ENCODE data around the gene NUP93. TPM values are rescaled to one million over a fixed set of nuclear protein-coding genes. Genes with fewer than 3 reads are reported as not detected.
"Not testable (repeated sequence)": the region's sequence is repeated elsewhere in the genome, so short reads cannot be mapped to it uniquely, and the experiment has no call there.

Gene NUP93
- total RNA-seq, 3 donors from 2014 or later (not counting 1 experiment from before 2014, with no cell fraction given) = 83.7 to 88.8 (median 87.9) TPM

GRCh38 chr16:56711862-56712261, 18.1 kb upstream of the NUP93 start:
- H3K27me3 Mint-ChIP-seq (ENCODE audit: low read depth in 2 of 2) = no peaks in the 10 kb centered on the region
- no peaks in the 10 kb centered on the region for H3K27me3 ChIP-seq (ENCODE audit: control insufficient read depth, insufficient read depth, low read length)
- H3K9me3 ChIP-seq (ENCODE audit: control insufficient read depth, insufficient read depth, low read length) = no peaks in the 10 kb centered on the region
- no peak overlapping the region for H3K4me3 Mint-ChIP-seq
- H3K4me3 ChIP-seq (ENCODE audit: low read length) = no peak overlapping the region
- no peak for TF ChIP-seq CTCF (IDR thresholded peaks at IDR 0.05)
- no peaks in the 10 kb centered on the region for H3K36me3 Mint-ChIP-seq
- intact Hi-C loops (cut with micrococcal nuclease) = no loop called here
- peaks cover 13% of the 10 kb centered on the region for H3K4me1 ChIP-seq (ENCODE audit: control insufficient read depth, insufficient read depth, low read length)
- no peak for ATAC-seq
- H3K4me1 Mint-ChIP-seq = peaks cover 6 to 12% of the 10 kb centered on the region in 2 donors
- DNase-seq = no peak
- H3K36me3 ChIP-seq (ENCODE audit: control insufficient read depth, insufficient read depth, low read length) = no peaks in the 10 kb centered on the region
- H3K27ac ChIP-seq (ENCODE audit: low read length) = no peak overlapping the region
- WGBS (ENCODE audit: insufficient coverage) = no CpG with 5 or more reads among the region's 2 CpGs
- H3K27ac Mint-ChIP-seq = no peak overlapping the region
- no peaks in the 10 kb centered on the region for H3K9me3 Mint-ChIP-seq

DNA sequence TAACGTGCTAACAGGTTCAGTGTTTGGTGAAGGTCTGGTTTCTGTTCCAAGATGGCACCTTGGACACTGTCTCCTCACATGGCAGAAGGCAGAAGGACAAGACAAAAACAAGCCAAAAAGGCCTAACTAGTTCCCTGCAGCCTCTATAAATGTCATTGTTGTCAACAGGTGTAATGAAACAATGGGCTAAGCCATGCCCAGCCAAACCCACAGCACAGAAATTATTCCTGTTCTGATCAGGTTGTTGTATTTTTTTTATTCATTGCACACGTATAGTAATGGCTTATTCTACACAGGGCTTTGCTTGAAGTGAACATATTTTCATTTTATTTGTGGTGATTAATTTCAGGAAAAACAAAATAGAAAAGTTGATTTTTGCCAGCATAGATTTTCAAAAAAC, 16.1 kb upstream of the NUP93 start:
- 100% methylated on average over 2 of the region's 2 CpGs for WGBS (ENCODE audit: insufficient coverage)
- no peaks in the 10 kb centered on the region for H3K36me3 Mint-ChIP-seq
- H3K27ac Mint-ChIP-seq = no peak overlapping the region
- H3K9me3 ChIP-seq (ENCODE audit: control insufficient read depth, insufficient read depth, low read length) = no peaks in the 10 kb centered on the region
- H3K9me3 Mint-ChIP-seq = no peaks in the 10 kb centered on the region
- TF ChIP-seq CTCF (IDR thresholded peaks at IDR 0.05) = no peak
- ATAC-seq (no peak), DNase-seq (no peak)
- H3K4me3 Mint-ChIP-seq = no peak overlapping the region
- H3K27me3 Mint-ChIP-seq (ENCODE audit: low read depth in 2 of 2) = no peaks in the 10 kb centered on the region
- no peak overlapping the region for H3K4me3 ChIP-seq (ENCODE audit: low read length)
- H3K36me3 ChIP-seq (ENCODE audit: control insufficient read depth, insufficient read depth, low read length) = no peaks in the 10 kb centered on the region
- peaks cover 3 to 4% of the 10 kb centered on the region in 2 donors for H3K4me1 Mint-ChIP-seq
- H3K4me1 ChIP-seq (ENCODE audit: control insufficient read depth, insufficient read depth, low read length) = peaks cover 7% of the 10 kb centered on the region
- no peak overlapping the region for H3K27ac ChIP-seq (ENCODE audit: low read length)
- H3K27me3 ChIP-seq (ENCODE audit: control insufficient read depth, insufficient read depth, low read length) = no peaks in the 10 kb centered on the region
- intact Hi-C loops (cut with micrococcal nuclease) = no loop called here

DNA sequence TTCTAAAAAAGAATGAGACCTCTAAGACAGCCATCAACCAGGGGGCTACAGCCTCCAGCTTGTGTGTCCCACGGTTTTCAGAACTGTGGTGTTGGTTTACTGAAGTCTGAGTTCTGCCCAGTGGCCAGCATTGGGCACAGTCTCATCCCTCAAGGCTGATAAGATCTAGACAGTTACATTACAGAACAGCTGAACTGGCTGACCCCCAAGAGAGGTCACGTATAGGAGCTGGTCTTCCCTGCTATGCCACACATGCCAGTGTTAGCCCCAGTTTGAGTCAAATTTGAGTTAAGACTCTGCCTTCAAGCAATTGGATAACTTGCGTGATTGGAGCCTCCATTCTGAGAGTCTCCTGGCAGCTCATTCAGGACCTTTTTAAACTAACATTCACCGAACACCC, 14.8 kb upstream of the NUP93 start:
- intact Hi-C loops (cut with micrococcal nuclease) = no loop called here
- Histone ChIP-seq H3K4me1 (ENCODE audit: control insufficient read depth, insufficient read depth, low read length) (no peaks in the 10 kb centered on the region), H3K27ac (ENCODE audit: low read length) (no peak overlapping the region), H3K4me3 (ENCODE audit: low read length) (no peak overlapping the region), H3K36me3 (ENCODE audit: control insufficient read depth, insufficient read depth, low read length) (no peaks in the 10 kb centered on the region), H3K27me3 (ENCODE audit: control insufficient read depth, insufficient read depth, low read length) (no peaks in the 10 kb centered on the region), H3K9me3 (ENCODE audit: control insufficient read depth, insufficient read depth, low read length) (no peaks in the 10 kb centered on the region)
- Mint-ChIP-seq H3K9me3 (no peaks in the 10 kb centered on the region), H3K27ac (no peak overlapping the region), H3K4me3 (no peak overlapping the region), H3K36me3 (no peaks in the 10 kb centered on the region), H3K27me3 (ENCODE audit: low read depth in 2 of 2) (no peaks in the 10 kb centered on the region), H3K4me1 (no peaks in the 10 kb centered on the region)
- TF ChIP-seq CTCF (IDR thresholded peaks at IDR 0.05) = no peak
- WGBS (ENCODE audit: insufficient coverage) = 69% methylated on average over 4 of the region's 4 CpGs
- ATAC-seq = no peak
- no peak for DNase-seq

- Histone ChIP-seq H3K9me3 (ENCODE audit: control insufficient read depth, insufficient read depth, low read length) (no peaks in the 10 kb centered on the region), H3K27me3 (ENCODE audit: control insufficient read depth, insufficient read depth, low read length) (no peaks in the 10 kb centered on the region), H3K36me3 (ENCODE audit: control insufficient read depth, insufficient read depth, low read length) (no peaks in the 10 kb centered on the region), H3K27ac (ENCODE audit: low read length) (no peak overlapping the region), H3K4me3 (ENCODE audit: low read length) (no peak overlapping the region), H3K4me1 (ENCODE audit: control insufficient read depth, insufficient read depth, low read length) (no peaks in the 10 kb centered on the region)
- H3K27ac Mint-ChIP-seq = no peak overlapping the region
- DNase-seq = no peak
- H3K4me3 Mint-ChIP-seq = no peak overlapping the region
- no peaks in the 10 kb centered on the region for H3K4me1 Mint-ChIP-seq
- WGBS (ENCODE audit: insufficient coverage) = no CpG with 5 or more reads among the region's 3 CpGs
- intact Hi-C loops (cut with micrococcal nuclease) = no loop called here
- peaks cover under 1 to 2% of the 10 kb centered on the region in 2 donors for H3K27me3 Mint-ChIP-seq (ENCODE audit: low read depth in 2 of 2)
- no peaks in the 10 kb centered on the region for H3K36me3 Mint-ChIP-seq
- no peak for TF ChIP-seq CTCF (IDR thresholded peaks at IDR 0.05)
- H3K9me3 Mint-ChIP-seq = no peaks in the 10 kb centered on the region
- no peak for ATAC-seq
These were observed 13.2 kb upstream of the NUP93 start for GRCh38 chr16:56716761-56717160.

- H3K9me3 Mint-ChIP-seq; ATAC-seq; H3K9me3 ChIP-seq (ENCODE audit: control insufficient read depth, insufficient read depth, low read length); DNase-seq; H3K27me3 Mint-ChIP-seq (ENCODE audit: low read depth in 2 of 2); H3K27me3 ChIP-seq (ENCODE audit: control insufficient read depth, insufficient read depth, low read length); H3K27ac Mint-ChIP-seq; H3K4me3 ChIP-seq (ENCODE audit: low read length); H3K36me3 ChIP-seq (ENCODE audit: control insufficient read depth, insufficient read depth, low read length); H3K4me1 Mint-ChIP-seq; H3K4me3 Mint-ChIP-seq; H3K36me3 Mint-ChIP-seq; intact Hi-C loops (cut with micrococcal nuclease); H3K4me1 ChIP-seq (ENCODE audit: control insufficient read depth, insufficient read depth, low read length); H3K27ac ChIP-seq (ENCODE audit: low read length): not testable (repeated sequence)
- 100% methylated on average over 1 of the region's 2 CpGs for WGBS (ENCODE audit: insufficient coverage)
These were observed 12.4 kb upstream of the NUP93 start for GRCh38 chr16:56717532-56717931.
